Sigmoid colon (tissue), 7 donors: ENCODE results near the gene HMBS. TPM values are rescaled to one million over a fixed set of nuclear protein-coding genes. Genes with fewer than 3 reads are reported as not detected.

Experiments
- DNase-seq: peaks from one replicate; pipeline ENCODE4 v3.0.0-alpha.2; 2019
- H3K27ac ChIP-seq, 4 donors: fragments of 200-600 bp; sonication (generic); one replicate each; pipeline ENCODE4 v1.5.1; 2016 to 2019; ENCODE audit warnings: mild to moderate bottlenecking in 1 of 4
- H3K27me3 ChIP-seq, 3 donors: fragments of 200-600 bp; sonication (generic); one replicate each; pipeline ENCODE4 v1.5.1; 2019; ENCODE audit warnings: mild to moderate bottlenecking in 1 of 3
- H3K36me3 ChIP-seq, 4 donors: fragments of 200-600 bp; sonication (generic); one replicate each; pipeline ENCODE4 v1.5.1; 2016 to 2019
- H3K4me1 ChIP-seq, 4 donors: fragments of 200-600 bp; sonication (generic); one replicate each; pipeline ENCODE4 v1.5.1; 2017 to 2019
- H3K4me3 ChIP-seq, 4 donors: fragments of 200-600 bp; sonication (generic); one replicate each; pipeline ENCODE4 v1.5.1; 2017 to 2019; ENCODE audit warnings: mild to moderate bottlenecking in 2 of 4, moderate library complexity in 1 of 4
- H3K9me3 ChIP-seq, 4 donors: fragments of 200-600 bp in 3 of 4; sonication (generic) in 3 of 4; one replicate each; pipeline versions ENCODE4 v1.5.1 to v1.6.1; 2013 to 2019
- CTCF ChIP-seq, 4 experiments: fragments of 450-650 bp in 3 of 4; fragments of 200-600 bp in 1 of 4; IDR thresholded peaks; one replicate each; pipeline ENCODE4 v1.5.1; 2016 to 2019; ENCODE audit warnings: antibody characterized with exemption in 4 of 4, mild to moderate bottlenecking in 3 of 4, moderate library complexity in 2 of 4
- EP300 ChIP-seq, 4 donors: sonication (generic); formaldehyde crosslinking; IDR thresholded peaks; one replicate each; pipeline ENCODE4 v1.6.1; 2017; ENCODE audit warnings: antibody characterized with exemption in 4 of 4
- POLR2A ChIP-seq, 2 donors: fragments of 450-650 bp; IDR thresholded peaks; one replicate each; pipeline ENCODE4 v1.6.1; 2016; ENCODE audit warnings: antibody characterized with exemption in 2 of 2, mild to moderate bottlenecking in 2 of 2, moderate library complexity in 2 of 2
- POLR2AphosphoS5 ChIP-seq, 4 donors: sonication (generic); formaldehyde crosslinking; IDR thresholded peaks; one replicate each; pipeline ENCODE4 v1.6.1; 2017; ENCODE audit warnings: antibody characterized with exemption in 4 of 4
- WGBS, 2 donors: extraction: QIAGEN DNeasy Blood & Tissue Kit; methylation state at CpG; one replicate each; pipeline ENCODE4 v1.1.7; 2013; 5-methylcytosine and 5-hydroxymethylcytosine counted together
- intact Hi-C: fragments of 100-400 bp; cut with DNase I; formaldehyde crosslinking; loops from one replicate; pipeline ENCODE4 v1.15.1; 2023
- polyA plus RNA-seq, 3 donors: library from polyadenylated mRNA; stranded (reverse); fragments of 200-250 nt; gene quantifications; one replicate each; pipeline ENCODE4 v1.2.3, GENCODE V29; 2013
- total RNA-seq, 4 donors: library from RNA; depleted of rRNA; stranded (reverse); fragments of >200 nt; gene quantifications; one replicate each; pipeline ENCODE4 v1.1.0, GENCODE V29; 2016
- donor health status: healthy with polysubstance abuse.
- donor health status: Bipolar disorder and iron deficiency.
- donor health status: healthy.

HMBS gene
- total and polyA plus RNA-seq, 7 donors: 5.6 to 39.3 (median 15.2) TPM

- Histone ChIP-seq H3K27me3 (no peaks in the 10 kb centered on the region), H3K27ac (peak within 1 kb of the TSS; percentile 85 to 91 (median 88)), H3K4me1 (peaks cover 0 to 36% (median 30%) of the 10 kb centered on the region in 4 donors), H3K9me3 (no peaks in the 10 kb centered on the region), H3K4me3 (peak within 1 kb of the TSS; percentile 76 to 94 (median 82)), H3K36me3 (peaks cover 4 to 29% (median 26%) of the 10 kb centered on the region in 4 donors)
- intact Hi-C loops: no loop called here
- WGBS, 2 donors: 0% methylated on average over 49 of the region's 49 CpGs
- TF ChIP-seq CTCF (IDR thresholded peaks at IDR 0.05): no peak
- TF ChIP-seq POLR2A (IDR thresholded peaks at IDR 0.05): peak in 1 of 2 donors; percentile 42
- peak; percentile 67 to 92 (median 90) for TF ChIP-seq POLR2AphosphoS5 (IDR thresholded peaks at IDR 0.05)
- peak in 1 of 4 donors; percentile 74 for TF ChIP-seq EP300 (IDR thresholded peaks at IDR 0.05)
- DNase-seq: peak; percentile 99
Measured at GRCh38 chr11:119067371-119068222, 17.1 kb upstream of the HMBS start, which contains the start of gene VPS11. TSS of gene VPS11 (plus strand) at chr11:119067818. CDS start at chr11:119067824, 6 bp downstream.

GRCh38 chr11:119077839-119078238 is 6.8 kb upstream of the HMBS start:
- TF ChIP-seq POLR2A (IDR thresholded peaks at IDR 0.05): no peak
- no peak overlapping the region for H3K27ac ChIP-seq

GRCh38 chr11:119078675-119079420 is 5.8 kb upstream of the HMBS start:
- no peaks in the 10 kb centered on the region for H3K9me3 ChIP-seq
- peaks cover 33 to 91% (median 72%) of the 10 kb centered on the region in 4 donors for H3K36me3 ChIP-seq
- 92 to 96% methylated on average over 19 of the region's 19 CpGs for WGBS, 2 donors
- intact Hi-C loops: no loop called here
- H3K4me3 ChIP-seq: no peak overlapping the region
- TF ChIP-seq EP300 (IDR thresholded peaks at IDR 0.05) (no peak), POLR2AphosphoS5 (IDR thresholded peaks at IDR 0.05) (no peak), CTCF (IDR thresholded peaks at IDR 0.05) (no peak), POLR2A (IDR thresholded peaks at IDR 0.05) (no peak)
- H3K27me3 ChIP-seq: no peaks in the 10 kb centered on the region
- DNase-seq: no peak
- no peak overlapping the region for H3K27ac ChIP-seq
- H3K4me1 ChIP-seq: no peaks in the 10 kb centered on the region

More at GRCh38 chr11:119077839-119078238, 6.8 kb upstream of the HMBS start:
- intact Hi-C loops: no loop called here
- Histone ChIP-seq H3K4me3 (no peak overlapping the region), H3K9me3 (no peaks in the 10 kb centered on the region), H3K27me3 (no peaks in the 10 kb centered on the region), H3K4me1 (no peaks in the 10 kb centered on the region), H3K36me3 (peaks cover 44 to 100% (median 82%) of the 10 kb centered on the region in 4 donors)
- WGBS, 2 donors: 94 to 96% methylated on average over 11 of the region's 11 CpGs
- DNase-seq: no peak

- peaks cover 24 to 62% (median 54%) of the 10 kb centered on the region in 4 donors for H3K36me3 ChIP-seq
Measured at GRCh38 chr11:119081682-119082260, 2.9 kb upstream of the HMBS start.

More at GRCh38 chr11:119081682-119082260, 2.9 kb upstream of the HMBS start:
- TF ChIP-seq POLR2AphosphoS5 (IDR thresholded peaks at IDR 0.05): no peak
- TF ChIP-seq CTCF (IDR thresholded peaks at IDR 0.05): no peak
- no peak for TF ChIP-seq EP300 (IDR thresholded peaks at IDR 0.05)
- TF ChIP-seq POLR2A (IDR thresholded peaks at IDR 0.05): no peak
- Histone ChIP-seq H3K4me1 (peaks cover 0 to 15% (median 14%) of the 10 kb centered on the region in 4 donors), H3K9me3 (no peaks in the 10 kb centered on the region), H3K27ac (no peak overlapping the region), H3K27me3 (no peaks in the 10 kb centered on the region), H3K4me3 (no peak overlapping the region)
- no peak for DNase-seq
- 62 to 73% methylated on average over 7 of the region's 7 CpGs for WGBS, 2 donors
- intact Hi-C loops: no loop called here
